GM21447 (cell line): Measurements from ENCODE around the gene HNF1A.

ENCODE experiments used
- ATAC-seq: cut with Tn5 transposase; IDR thresholded peaks from one replicate; pipeline ENCODE4 v1.9.1; 2021; ENCODE audit not compliant: unreplicated experiment

The HNF1A gene

DNA sequence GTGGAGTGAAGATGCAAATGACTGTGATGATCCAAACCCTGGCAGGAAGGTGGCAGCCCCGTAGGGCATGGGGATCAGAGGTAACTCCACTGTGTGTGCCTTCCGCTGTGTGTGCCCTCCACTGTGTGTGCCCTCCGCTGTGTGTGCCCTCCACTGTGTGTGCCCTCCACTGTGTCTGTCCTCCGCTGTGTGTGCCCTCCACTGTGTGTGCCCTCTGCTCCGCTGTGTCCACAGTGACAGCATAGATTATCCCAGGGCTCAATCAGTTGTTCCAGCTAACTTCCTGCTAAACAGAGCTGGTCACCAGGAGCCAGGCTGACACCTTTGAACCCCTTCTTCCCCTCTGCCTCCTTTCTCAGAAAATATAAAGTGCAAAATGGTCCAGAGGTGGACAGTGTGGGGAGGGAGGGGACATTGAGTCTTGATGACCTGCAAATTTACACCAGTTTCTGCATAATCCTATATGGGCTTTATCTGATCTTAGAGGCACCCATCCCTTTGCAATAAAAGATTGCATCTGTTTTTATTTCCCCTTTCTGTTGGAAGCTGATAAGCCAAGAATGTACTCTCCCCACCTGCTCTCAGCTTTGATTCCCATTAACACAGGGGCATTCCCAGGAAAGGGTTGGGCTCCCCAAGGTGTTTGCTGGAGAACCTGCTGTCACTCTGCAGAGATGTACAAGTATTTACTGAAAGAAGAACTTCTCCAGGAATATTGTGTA lies 21.6 kb upstream of the HNF1A start:
- no peak for ATAC-seq

- no peak for ATAC-seq
Observed at GRCh38 chr12:120959111-120959878, 19.0 kb upstream of the HNF1A start.

DNA sequence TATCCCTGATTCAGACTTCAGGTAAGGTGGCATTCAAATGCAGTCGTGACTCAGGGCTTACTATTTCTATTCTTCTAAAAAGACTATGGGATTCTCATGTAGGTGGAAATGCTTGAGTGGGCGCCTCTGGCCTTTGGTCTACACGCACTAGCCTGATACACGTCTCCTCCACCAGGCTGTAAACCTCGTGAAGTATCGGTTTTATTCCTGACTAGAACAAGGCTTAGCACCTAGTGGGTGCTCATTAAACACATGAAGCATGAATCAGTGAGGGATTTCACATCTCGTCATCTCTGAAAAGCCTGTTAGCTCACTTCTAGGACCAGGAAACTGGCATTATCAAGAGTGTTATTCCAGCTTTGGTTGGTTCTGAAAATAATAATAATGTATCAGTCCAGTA lies 17.7 kb upstream of the HNF1A start:
- ATAC-seq = no peak

DNA sequence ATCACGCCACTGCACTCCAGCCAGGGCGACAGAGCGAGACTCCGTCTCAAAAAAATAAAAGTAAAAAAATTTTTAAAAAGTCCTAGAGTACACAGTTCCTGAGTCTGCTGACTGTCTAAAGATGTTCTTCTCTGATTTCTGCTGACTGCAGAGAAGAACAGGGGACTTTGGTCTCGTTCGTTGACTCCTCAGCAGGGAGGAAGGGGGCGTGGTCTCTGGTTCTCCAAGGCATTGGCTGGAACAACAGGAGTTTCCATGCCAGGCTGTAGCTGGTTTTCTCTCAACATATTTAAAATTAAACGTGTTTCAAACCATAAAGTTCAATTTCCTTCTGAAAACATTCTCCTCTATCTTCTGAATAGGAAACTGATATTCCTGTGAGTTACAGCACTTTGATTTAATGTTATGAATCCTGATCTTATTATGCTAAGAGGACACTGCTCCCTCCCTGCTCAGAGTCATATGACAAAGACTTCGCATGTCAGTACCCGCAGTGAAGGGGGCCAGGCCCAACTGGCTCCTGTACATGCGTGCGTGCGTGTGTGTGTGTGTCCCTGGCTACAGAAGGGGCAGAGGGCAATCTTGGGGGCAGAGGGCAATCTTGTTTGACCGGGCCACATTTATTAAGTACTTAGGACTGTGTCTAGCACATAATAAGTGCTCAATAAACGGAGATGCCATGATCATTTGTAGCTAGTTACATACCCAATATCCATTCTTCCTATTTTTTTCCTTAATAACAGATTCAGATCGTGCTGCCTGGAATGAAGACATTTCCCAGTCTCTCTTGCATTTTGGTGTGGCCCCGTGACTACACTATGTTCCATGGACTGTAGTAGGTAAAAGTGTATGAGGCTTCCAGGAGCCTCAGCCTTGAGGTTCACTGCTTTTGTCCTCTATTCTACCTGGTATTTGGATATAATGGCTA lies 16.5 kb upstream of the HNF1A start:
- no peak for ATAC-seq

DNA sequence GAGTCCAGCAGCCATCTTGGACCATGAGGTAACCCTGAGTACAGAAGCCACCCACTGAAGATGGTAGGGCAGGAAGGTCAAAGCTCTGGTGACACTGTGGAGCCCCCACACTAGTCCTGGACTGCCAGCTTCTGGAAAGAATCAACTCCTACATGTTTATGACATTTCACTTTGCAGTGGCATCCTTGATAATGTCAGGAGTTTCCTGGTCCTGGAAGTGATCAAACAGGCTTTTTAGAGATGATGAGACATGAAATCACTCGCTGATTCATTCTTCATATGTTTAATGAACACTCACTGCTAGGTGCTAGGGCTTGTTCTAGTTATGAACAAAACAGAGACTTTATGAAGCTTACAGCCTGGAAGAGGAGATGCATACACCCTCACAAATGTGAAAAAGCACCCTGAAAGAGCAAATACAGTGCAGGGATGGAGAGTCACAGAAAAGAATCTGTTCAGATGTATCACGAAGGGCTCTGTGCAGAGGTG lies 15.8 kb upstream of the HNF1A start:
- ATAC-seq = no peak

DNA sequence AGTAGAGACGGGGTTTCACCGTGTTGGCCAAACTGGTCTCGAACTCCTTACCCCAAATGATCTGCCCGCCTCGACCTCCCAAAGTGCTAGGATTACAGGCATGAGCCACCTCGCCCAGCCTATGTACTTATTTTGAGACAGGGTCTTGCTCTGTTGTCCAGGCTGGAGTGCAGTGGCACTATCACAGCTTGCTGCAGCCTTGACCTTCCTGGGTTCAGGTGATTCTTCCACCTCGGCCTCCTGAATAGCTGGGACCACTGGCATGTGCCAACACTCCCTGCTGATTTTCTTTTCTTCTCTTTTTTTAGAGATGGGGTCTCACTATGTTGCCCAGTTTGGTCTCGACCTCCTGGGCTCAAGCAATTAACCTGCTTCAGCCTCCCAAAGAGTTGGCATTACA lies 14.0 kb upstream of the HNF1A start:
- ATAC-seq = no peak

- no peak for ATAC-seq
Observed at GRCh38 chr12:120965534-120966091, 12.7 kb upstream of the HNF1A start.

DNA sequence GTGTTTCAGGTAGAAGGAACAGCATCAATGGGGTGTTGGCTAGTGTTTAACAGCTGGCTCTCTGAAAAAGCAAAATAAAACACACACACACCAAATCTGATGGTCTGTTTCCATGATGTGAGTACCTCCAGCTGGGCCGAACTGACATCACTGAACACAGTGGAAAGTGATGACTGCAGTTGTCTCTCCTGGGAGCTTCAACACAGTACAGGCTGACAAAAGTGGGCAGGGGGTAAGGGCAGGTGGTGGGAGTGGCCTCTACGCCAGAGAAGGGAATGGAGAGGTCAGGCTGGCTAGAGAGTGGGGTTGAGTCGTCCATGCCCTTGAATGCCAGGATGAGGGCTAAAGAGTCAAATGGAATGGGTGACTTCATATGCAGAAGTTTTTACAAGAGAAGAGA lies 8.0 kb upstream of the HNF1A start:
- ATAC-seq = no peak

DNA sequence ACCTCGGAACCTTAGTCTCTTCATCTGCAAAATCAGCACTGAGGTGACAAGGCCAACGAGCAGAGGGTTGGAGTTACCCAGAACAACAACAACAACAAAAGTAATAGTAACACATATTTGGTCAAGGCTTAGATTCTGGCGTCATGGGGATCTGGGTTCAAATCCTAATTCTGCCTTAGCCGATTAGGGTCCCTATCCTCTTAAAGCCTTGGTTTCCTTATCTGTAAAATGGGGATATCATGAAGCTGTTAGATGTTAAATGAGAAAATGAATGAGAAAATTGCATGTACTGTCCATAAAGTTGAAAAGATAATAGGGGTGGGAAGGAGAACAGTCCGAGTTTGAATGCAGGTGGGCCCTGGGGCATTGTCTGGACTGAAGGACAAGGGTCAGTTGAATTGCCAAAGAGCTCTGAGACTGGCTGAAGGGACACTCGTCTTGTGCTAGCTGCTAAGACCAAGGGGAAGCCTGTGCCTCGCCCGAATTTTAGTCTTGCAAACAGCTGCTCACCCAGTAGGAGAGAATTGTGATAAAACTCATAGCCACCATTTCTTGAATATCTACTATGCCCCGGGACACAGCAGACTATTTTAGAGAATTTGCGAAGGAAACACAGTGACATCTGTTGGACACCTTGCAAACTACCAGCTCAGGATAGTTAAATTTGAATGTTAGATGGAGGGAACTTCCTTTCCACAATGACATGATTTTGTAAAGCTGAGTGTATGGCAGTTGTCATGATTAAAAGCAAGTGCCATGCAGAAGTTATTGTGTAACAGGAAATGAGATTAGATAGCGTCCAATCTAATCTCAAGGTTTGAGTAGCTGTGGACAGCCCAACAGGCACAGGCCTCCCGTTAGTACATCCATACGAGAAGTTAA lies 6.8 kb upstream of the HNF1A start:
- peak; percentile 58 for ATAC-seq

DNA sequence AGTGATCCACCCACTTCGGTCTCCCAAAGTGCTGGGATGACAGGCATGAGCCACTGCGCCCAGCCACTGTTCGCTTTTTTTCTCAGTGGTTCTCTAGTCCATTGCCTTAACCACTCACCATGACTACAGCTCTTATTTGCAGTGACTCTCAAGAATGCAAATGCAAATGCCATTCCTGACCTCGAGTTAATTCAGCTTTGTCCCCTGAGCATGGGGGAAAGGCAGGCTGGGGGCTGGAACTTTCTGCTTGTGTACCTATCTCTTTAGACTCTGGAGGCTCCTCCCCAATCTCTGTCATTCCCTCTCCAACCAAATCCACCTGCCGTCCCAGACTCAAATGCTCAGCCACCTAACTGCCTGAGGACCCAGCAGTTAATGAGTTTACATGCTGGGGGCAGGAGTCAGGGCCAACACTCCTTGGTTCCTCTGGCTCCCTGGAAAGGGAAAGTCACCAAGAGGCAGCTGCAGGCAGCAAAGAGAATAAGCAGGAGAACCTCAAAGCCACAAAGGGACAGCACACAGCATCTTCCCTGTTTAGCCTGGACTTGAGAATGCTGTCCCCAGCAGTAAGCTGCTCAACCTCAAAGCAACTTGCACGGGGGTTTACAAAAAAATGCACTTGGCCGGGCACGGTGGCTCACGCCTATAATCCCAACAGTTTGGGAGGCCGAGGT lies 5.3 kb upstream of the HNF1A start:
- no peak for ATAC-seq

DNA sequence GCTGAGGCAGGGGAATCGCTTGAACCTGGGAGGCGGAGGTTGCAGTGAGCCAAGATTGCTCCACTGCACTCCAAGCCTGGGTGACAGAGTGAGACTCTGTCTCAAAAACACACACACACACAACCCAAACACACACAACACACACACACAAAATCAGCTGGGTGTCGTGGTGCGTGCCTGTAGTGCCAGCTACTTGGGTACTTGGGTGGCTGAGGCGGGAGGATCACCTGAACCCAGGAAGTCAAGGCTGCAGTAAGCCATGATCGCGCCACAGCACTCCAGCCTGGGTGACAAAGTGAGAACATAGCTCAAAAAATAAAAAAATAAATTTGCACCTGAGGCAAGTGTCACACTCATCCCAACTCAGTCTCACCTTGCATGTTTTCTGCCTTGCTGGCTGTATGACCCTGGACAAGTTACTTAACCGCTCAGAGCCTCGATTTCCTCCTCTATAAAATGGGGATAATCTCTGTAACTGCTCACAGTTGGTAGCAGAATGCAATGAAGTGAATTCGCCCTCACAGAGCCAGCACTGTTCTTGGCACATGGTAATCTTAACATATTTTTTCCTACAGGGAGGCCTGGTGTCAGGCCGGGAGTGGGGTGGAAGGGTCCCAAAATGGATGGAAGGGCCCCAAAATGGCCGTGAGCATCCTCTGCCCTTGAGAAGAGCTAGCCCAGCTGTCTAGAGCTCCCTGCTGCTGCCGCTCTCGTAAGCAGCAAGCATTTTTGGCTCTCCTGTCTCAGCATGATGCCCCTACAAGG lies 630 bp upstream of the HNF1A start:
- no peak for ATAC-seq

- ATAC-seq = no peak
Observed at GRCh38 chr12:120979220-120979861, 998 bp downstream of the HNF1A start.

- no peak for ATAC-seq
Observed at GRCh38 chr12:120979862-120980696, 1.7 kb downstream of the HNF1A start.

DNA sequence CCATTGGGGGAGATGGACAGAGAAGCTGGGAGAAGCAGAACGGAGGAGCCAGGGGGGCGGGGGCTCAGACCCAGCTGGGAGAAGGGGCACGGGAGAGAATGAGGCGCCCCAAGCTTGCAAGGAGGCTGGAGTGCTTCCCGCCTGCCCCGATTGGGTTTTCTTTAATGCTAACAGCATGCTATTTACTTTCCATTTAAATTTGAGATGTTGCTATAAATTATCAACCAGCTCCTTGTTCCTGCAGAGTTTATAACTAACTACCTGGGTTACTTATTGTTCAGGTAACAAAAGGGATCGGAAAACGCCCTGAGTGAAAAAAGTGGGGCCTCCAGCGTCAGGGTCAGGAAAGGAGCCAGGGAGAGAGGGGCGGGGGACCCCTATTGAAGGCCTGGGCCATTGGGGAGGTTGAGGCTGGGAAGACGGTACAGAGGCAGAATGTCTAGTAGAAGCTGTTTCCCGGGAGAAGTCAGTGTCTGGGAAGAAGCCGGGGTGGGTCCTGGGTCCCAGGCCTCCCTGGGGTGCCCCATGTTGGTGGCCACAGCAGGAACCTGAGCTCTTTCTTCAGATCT lies 2.5 kb downstream of the HNF1A start:
- ATAC-seq = no peak

DNA sequence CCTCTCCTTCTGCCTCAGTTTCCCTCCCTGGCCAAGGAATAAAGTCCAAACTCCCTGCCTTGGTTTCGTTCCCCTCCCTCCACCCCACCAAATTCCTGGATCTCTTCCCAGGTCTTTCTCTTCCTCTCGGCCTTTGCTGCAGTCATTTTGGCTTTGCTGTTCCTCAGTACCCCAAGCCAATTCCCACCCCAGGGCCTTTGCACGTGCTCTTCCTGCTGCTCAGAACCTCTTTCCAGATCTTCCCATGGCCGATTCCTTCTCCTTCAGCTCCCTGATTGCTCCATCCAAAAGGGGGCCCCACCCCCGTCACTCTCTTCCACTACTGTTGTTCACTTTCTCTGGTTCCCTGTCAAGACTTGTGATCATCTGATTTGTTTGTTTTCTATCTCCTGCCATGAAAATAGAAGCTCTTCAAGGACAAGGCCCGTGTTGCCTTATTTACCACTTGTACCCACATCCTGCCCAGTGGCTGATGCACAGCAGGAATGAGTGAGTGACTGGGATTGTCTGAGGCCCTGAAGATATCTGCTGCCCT lies 3.1 kb downstream of the HNF1A start:
- ATAC-seq = no peak

- no peak for ATAC-seq
Observed at GRCh38 chr12:120982659-120983058, 4.3 kb downstream of the HNF1A start.

- ATAC-seq = no peak
Observed at GRCh38 chr12:120983759-120984158, 5.4 kb downstream of the HNF1A start.
